Measurements from ENCODE around the gene STUM. TPM values are rescaled to one million over a fixed set of nuclear protein-coding genes. Genes with fewer than 3 reads are reported as not detected.

The STUM gene
- total and polyA plus RNA-seq, 2 experiments from 2014 or later, result 0.23 to 1.3 TPM

DNA sequence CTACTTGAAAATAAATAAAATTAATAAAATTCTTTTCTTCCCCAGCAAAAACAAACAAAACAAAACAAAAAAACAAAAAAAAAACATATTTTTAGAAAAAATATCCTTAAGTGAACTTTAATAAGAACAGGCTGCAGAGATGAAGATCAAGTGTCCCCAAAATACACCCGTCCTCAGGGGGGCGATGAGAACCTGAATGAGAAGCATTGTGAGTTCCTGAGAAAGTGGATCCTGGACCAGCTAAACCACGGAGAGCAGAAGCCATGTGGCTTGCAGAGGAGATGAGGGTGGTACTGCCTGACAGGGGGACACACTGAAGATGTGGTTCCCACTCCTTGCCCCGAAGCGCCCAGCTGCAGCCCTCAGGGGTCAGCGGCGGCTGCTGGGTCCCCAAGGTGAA is 101.2 kb downstream of the STUM start:
- Mint-ChIP-seq H3K27ac (no peak overlapping the region), H3K36me3 (ENCODE audit: low read depth) (no peaks in the 10 kb centered on the region; the same call in 2 of the 3 replicates), H3K4me1 (peaks cover 32% of the 10 kb centered on the region), H3K9me3 (no peaks in the 10 kb centered on the region; the same call in 2 of the 3 replicates), H3K27me3 (ENCODE audit: insufficient read depth, low read depth, poor library complexity) (peaks cover 14% of the 10 kb centered on the region), H3K4me3 (no peak overlapping the region)
- Histone ChIP-seq H3K4me3 (no peak overlapping the region), H3K4me2 (no peak overlapping the region), H3K9me2 (ENCODE audit: insufficient read depth) (no peaks in the 10 kb centered on the region), H4K20me1 (replicated peaks; ENCODE audit: insufficient read depth) (no peaks in the 10 kb centered on the region), H3K27ac (ENCODE audit: low read depth) (no peak overlapping the region), H2AFZ (no peak overlapping the region), H3K36me3 (ENCODE audit: insufficient read depth) (no peaks in the 10 kb centered on the region), H3K27me3 (ENCODE audit: insufficient read depth) (no peaks in the 10 kb centered on the region), H3K4me1 (ENCODE audit: insufficient read depth) (peaks cover 11% of the 10 kb centered on the region), H3K79me2 (replicated peaks; ENCODE audit: insufficient read depth) (no peaks in the 10 kb centered on the region), H3F3A (replicated peaks; ENCODE audit: low read depth) (0 out of 2 replicates have a peak, but pooled peaks cover 4% of the 10 kb centered on the region)
- no peak for TF ChIP-seq JUNB (IDR thresholded peaks at IDR 0.05; ENCODE audit: unreplicated experiment)
- TF ChIP-seq, protein P1, sequence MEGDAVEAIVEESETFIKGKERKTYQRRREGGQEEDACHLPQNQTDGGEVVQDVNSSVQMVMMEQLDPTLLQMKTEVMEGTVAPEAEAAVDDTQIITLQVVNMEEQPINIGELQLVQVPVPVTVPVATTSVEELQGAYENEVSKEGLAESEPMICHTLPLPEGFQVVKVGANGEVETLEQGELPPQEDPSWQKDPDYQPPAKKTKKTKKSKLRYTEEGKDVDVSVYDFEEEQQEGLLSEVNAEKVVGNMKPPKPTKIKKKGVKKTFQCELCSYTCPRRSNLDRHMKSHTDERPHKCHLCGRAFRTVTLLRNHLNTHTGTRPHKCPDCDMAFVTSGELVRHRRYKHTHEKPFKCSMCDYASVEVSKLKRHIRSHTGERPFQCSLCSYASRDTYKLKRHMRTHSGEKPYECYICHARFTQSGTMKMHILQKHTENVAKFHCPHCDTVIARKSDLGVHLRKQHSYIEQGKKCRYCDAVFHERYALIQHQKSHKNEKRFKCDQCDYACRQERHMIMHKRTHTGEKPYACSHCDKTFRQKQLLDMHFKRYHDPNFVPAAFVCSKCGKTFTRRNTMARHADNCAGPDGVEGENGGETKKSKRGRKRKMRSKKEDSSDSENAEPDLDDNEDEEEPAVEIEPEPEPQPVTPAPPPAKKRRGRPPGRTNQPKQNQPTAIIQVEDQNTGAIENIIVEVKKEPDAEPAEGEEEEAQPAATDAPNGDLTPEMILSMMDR (conservative IDR thresholded peaks at IDR 0.05; ENCODE audit: low read depth in 2 of 2), result peak in 1 of 2 experiments; percentile 77; a peak in 3 of 4 replicates
- peak; percentile 12 for ATAC-seq
- peak; percentile 65 for DNase-seq (ENCODE audit: low spot score)

DNA sequence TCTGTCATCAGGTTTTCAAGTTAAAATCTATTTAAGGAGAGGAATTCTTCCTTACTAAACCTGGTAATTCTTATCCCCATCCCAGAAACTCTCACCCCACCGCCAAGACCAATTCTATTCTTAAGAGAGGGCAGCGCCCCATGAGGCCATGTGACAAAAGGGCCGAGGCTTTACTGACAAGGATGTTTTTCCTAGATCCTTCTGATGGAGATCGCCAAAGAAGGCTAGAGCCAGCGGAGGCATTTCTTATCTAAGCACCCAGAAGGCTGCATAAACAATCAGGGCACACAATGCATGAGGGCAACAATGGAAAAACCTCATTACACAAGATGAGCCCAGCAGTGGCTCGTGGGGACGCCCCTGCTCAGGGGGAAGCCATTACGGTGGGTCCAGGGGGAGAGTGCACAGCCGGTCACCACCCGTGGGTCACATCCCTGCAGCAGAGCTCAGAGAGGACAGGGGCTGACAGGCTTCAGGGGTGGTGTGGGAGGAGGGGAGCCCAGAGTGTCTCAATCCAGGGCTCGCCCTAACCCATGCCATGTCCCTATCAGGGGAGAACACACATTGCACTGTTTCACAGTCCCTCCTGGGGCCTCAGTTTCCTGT is 101.8 kb downstream of the STUM start:
- H2AFZ ChIP-seq, result no peak overlapping the region
- H3K27me3 ChIP-seq (ENCODE audit: insufficient read depth), result no peaks in the 10 kb centered on the region
- peaks cover 17% of the 10 kb centered on the region for H3K4me1 ChIP-seq (ENCODE audit: insufficient read depth)
- H3K36me3 ChIP-seq (ENCODE audit: insufficient read depth), result no peaks in the 10 kb centered on the region
- 0 out of 2 replicates have a peak, but pooled peaks cover 4% of the 10 kb centered on the region for H3F3A ChIP-seq (replicated peaks; ENCODE audit: low read depth)
- H3K27me3 Mint-ChIP-seq (ENCODE audit: insufficient read depth, low read depth, poor library complexity), result peaks cover 16% of the 10 kb centered on the region
- H3K4me2 ChIP-seq, result no peak overlapping the region
- H3K27ac ChIP-seq (ENCODE audit: low read depth), result no peak overlapping the region
- H3K9me3 Mint-ChIP-seq, result no peaks in the 10 kb centered on the region; the same call in 2 of the 3 replicates
- peaks cover 38% of the 10 kb centered on the region for H3K4me1 Mint-ChIP-seq
- ATAC-seq, result peak; percentile 37
- H3K36me3 Mint-ChIP-seq (ENCODE audit: low read depth), result no peaks in the 10 kb centered on the region; the same call in 2 of the 3 replicates
- H3K4me3 ChIP-seq, result no peak overlapping the region
- no peaks in the 10 kb centered on the region for H3K79me2 ChIP-seq (replicated peaks; ENCODE audit: insufficient read depth)
- no peak overlapping the region for H3K4me3 Mint-ChIP-seq
- no peak overlapping the region for H3K27ac Mint-ChIP-seq
- H3K9me2 ChIP-seq (ENCODE audit: insufficient read depth), result no peaks in the 10 kb centered on the region
- peak; percentile 70 for DNase-seq (ENCODE audit: low spot score)
- no peaks in the 10 kb centered on the region for H4K20me1 ChIP-seq (replicated peaks; ENCODE audit: insufficient read depth)
- TF ChIP-seq, protein P1 (conservative IDR thresholded peaks at IDR 0.05; ENCODE audit: low read depth in 2 of 2), result peak; percentile 32 to 36; a peak in 3 of 4 replicates
- TF ChIP-seq ZNF114 (CRISPR knock-in tag; IDR thresholded peaks at IDR 0.05), result no peak
- TF ChIP-seq JUNB (IDR thresholded peaks at IDR 0.05; ENCODE audit: unreplicated experiment), result no peak
